ENCODE data around the gene BAZ2B. TPM values are rescaled to one million over a fixed set of nuclear protein-coding genes. Genes with fewer than 3 reads are reported as not detected.

The BAZ2B gene
- polyA plus RNA-seq, 1 of the 3 experiments (the other 2 are of a cell fraction), result 10.2 TPM

DNA sequence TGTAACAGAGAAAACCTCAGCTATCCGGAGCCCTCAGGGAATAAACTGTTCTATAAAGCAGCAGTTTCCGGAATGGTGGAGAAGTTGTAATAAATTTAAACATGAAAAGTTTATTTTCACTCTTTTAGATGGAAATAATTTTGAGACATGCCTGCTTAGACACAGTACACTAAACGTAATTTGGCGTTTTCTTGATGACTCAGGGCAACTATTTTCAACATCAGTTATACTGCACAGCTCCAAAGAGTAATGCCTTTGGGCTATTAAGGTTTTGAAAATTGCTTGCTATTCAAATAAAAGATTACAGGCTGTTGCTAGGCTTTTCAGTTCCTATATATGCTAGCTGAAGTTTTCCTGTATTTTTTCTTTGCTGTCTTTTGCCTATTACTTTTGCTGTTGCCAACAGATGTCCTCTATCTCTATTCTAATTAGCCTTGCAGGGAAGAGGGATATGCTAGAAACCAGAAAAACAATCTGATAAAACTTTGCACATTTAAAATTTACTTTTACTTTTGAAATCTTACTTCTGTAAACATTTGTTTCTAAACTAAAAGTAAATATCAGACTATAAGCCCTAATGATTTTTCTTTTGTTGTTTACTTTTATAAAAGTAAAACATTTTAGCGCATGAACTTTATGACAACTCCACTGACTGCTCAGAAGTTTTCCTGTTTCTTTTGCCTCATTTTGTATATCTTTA lies 216.5 kb downstream of the BAZ2B start:
- 57% methylated on average over 5 of the region's 5 CpGs for WGBS (ENCODE audit: low lambda C conversion rate)
- Histone ChIP-seq H3K4me2 (no peak overlapping the region), H3K27ac (ENCODE audit: low read depth in 2 of 2, low read length in 1 of 2) (peak overlapping the region in 1 of 2 experiments; percentile 53; a peak in 2 of 4 replicates), H3K27me3 (ENCODE audit: insufficient read depth) (no peaks in the 10 kb centered on the region), H2AFZ (ENCODE audit: low read depth) (no peak overlapping the region), H4K20me1 (ENCODE audit: insufficient read depth) (no peaks in the 10 kb centered on the region), H3K79me2 (ENCODE audit: insufficient read depth) (no peaks in the 10 kb centered on the region), H3K36me3 (replicated peaks in 1 of 2; ENCODE audit: control insufficient read depth in 1 of 2, insufficient read depth in 2 of 2, low read length in 1 of 2) (peaks cover 36 to 48% of the 10 kb centered on the region in 2 experiments), H3K4me1 (ENCODE audit: control insufficient read depth in 1 of 2, insufficient read depth in 2 of 2, low read depth in 1 of 2, low read length in 1 of 2) (peaks cover 5 to 8% of the 10 kb centered on the region in 2 experiments; a peak in 2 of 4 replicates), H3F3A (replicated peaks; ENCODE audit: insufficient read depth) (peaks cover 5% of the 10 kb centered on the region), H3K9me3 (no peaks in the 10 kb centered on the region), H3K9ac (no peak overlapping the region), H3K9me2 (no peaks in the 10 kb centered on the region), H3K4me3 (ENCODE audit: low read depth in 2 of 2, low read length in 1 of 2) (no peak overlapping the region)
- ChIA-PET CTCF (interaction anchor here (0.6 kb wide), 1 partner anchor 234 kb away, joined by 3 read pairs; no protein-coding TSS in a partner anchor), POLR2A (no interaction called here)
- TF ChIP-seq RCOR1 (IDR thresholded peaks at IDR 0.05; ENCODE audit: low read length) (no peak), RFX5 (IDR thresholded peaks at IDR 0.05; ENCODE audit: low read length) (no peak), REST (IDR thresholded peaks at IDR 0.05; ENCODE audit: low read depth, low read length) (no peak), PBX3 (IDR thresholded peaks at IDR 0.05) (no peak), MEF2A (IDR thresholded peaks at IDR 0.05; ENCODE audit: borderline replicate concordance, low read depth) (no peak), SIN3A (IDR thresholded peaks at IDR 0.05; ENCODE audit: borderline replicate concordance, low read depth, low read length) (no peak), GATA2 (CRISPR knock-in tag; IDR thresholded peaks at IDR 0.05) (no peak), USF2 (IDR thresholded peaks at IDR 0.05; ENCODE audit: borderline replicate concordance, low read depth, low read length) (no peak), ZBTB33 (IDR thresholded peaks at IDR 0.05; ENCODE audit: borderline replicate concordance, low read depth) (no peak), MXI1 (IDR thresholded peaks at IDR 0.05; ENCODE audit: low read depth, low read length) (no peak), TCF12 (IDR thresholded peaks at IDR 0.05) (no peak), JUND (IDR thresholded peaks at IDR 0.05) (no peak), POLR2AphosphoS5 (IDR thresholded peaks at IDR 0.05; ENCODE audit: low read depth, low read length) (no peak), FOSL2 (IDR thresholded peaks at IDR 0.05; ENCODE audit: borderline replicate concordance, low read depth) (no peak), MAX (IDR thresholded peaks at IDR 0.05; ENCODE audit: low read depth) (no peak), RXRA (IDR thresholded peaks at IDR 0.05; ENCODE audit: borderline replicate concordance, low read depth) (no peak), RAD21 (IDR thresholded peaks at IDR 0.05; ENCODE audit: low read length) (no peak), NFIC (IDR thresholded peaks at IDR 0.05; ENCODE audit: borderline replicate concordance) (no peak), YY1 (IDR thresholded peaks at IDR 0.05; ENCODE audit: low read depth) (no peak)
- TF ChIP-seq, protein P1, sequence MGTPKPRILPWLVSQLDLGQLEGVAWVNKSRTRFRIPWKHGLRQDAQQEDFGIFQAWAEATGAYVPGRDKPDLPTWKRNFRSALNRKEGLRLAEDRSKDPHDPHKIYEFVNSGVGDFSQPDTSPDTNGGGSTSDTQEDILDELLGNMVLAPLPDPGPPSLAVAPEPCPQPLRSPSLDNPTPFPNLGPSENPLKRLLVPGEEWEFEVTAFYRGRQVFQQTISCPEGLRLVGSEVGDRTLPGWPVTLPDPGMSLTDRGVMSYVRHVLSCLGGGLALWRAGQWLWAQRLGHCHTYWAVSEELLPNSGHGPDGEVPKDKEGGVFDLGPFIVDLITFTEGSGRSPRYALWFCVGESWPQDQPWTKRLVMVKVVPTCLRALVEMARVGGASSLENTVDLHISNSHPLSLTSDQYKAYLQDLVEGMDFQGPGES (IDR thresholded peaks at IDR 0.05; ENCODE audit: low read depth, low read length), result no peak
- no peak for DNase-seq
